SK-N-SH treated with all-trans-retinoic acid at 6 μM for 48 hours (cell line): ENCODE results near the gene SMAD6.

Experiments used
- ATAC-seq: fragments of 200-7000 bp; cut with Tn5 transposase; 3 replicates; pipeline ENCODE4 v1.9.1; 2020; ENCODE audit warnings: mild to moderate bottlenecking, moderate library complexity
- ARNTL ChIP-seq: fragments of 450-650 bp; formaldehyde crosslinking; IDR thresholded peaks from 2 replicates; pipeline ENCODE4 v1.5.0; 2020; ENCODE audit warnings: low read depth, mild to moderate bottlenecking, moderate library complexity, borderline replicate concordance
- CSDC2 ChIP-seq: fragments of 250-450 bp; sonication (Bioruptor Pico); IDR thresholded peaks from 2 replicates; pipeline ENCODE4 v1.5.0; 2020; ENCODE audit warnings: mild to moderate bottlenecking, moderate library complexity
- ESRRG ChIP-seq: fragments of 250-450 bp; sonication (Bioruptor Pico); IDR thresholded peaks from 2 replicates; pipeline ENCODE4 v1.6.1; 2021; ENCODE audit warnings: mild to moderate bottlenecking
- GLIS3 ChIP-seq: fragments of 250-450 bp; sonication (Bioruptor Pico); IDR thresholded peaks from 2 replicates; pipeline ENCODE4 v1.5.0; 2020; ENCODE audit warnings: mild to moderate bottlenecking, moderate library complexity
- ISL1 ChIP-seq: fragments of 250-450 bp; sonication (Bioruptor Pico); IDR thresholded peaks from 2 replicates; pipeline ENCODE4 v2.1.2; 2022; ENCODE audit warnings: mild to moderate bottlenecking, moderate library complexity
- OSR1 ChIP-seq: fragments of 250-450 bp; sonication (Bioruptor Pico); IDR thresholded peaks from 2 replicates; pipeline ENCODE4 v1.8.0; 2022; ENCODE audit warnings: moderate library complexity, mild to moderate bottlenecking, inconsistent platforms
- RARB ChIP-seq: fragments of 250-450 bp; sonication (Bioruptor Pico); IDR thresholded peaks from 2 replicates; pipeline ENCODE4 v1.8.0; 2021; ENCODE audit warnings: mild to moderate bottlenecking, moderate library complexity
- SNAI2 ChIP-seq: fragments of 250-450 bp; sonication (Bioruptor Pico); IDR thresholded peaks from 2 replicates; pipeline ENCODE4 v1.5.0; 2020; ENCODE audit warnings: mild to moderate bottlenecking, moderate library complexity
- TCF4 ChIP-seq: fragments of 250-450 bp; sonication (Bioruptor Pico); IDR thresholded peaks from 2 replicates; pipeline ENCODE4 v1.8.0; 2021; ENCODE audit warnings: mild to moderate bottlenecking, moderate library complexity, borderline replicate concordance
- TOX ChIP-seq: fragments of 250-450 bp; sonication (Bioruptor Pico); IDR thresholded peaks from 2 replicates; pipeline ENCODE4 v1.8.0; 2021; ENCODE audit warnings: mild to moderate bottlenecking, moderate library complexity, borderline replicate concordance
- ZC3H10 ChIP-seq: fragments of 250-450 bp; sonication (Bioruptor Pico); IDR thresholded peaks from 2 replicates; pipeline ENCODE4 v1.5.1; 2021; ENCODE audit warnings: mild to moderate bottlenecking, moderate library complexity
- ZFP3 ChIP-seq: fragments of 250-450 bp; sonication (Bioruptor Pico); IDR thresholded peaks from 2 replicates; pipeline ENCODE4 v1.5.0; 2020; ENCODE audit warnings: mild to moderate bottlenecking, moderate library complexity
- ZFP30 ChIP-seq: fragments of 450-650 bp; formaldehyde crosslinking; IDR thresholded peaks from 2 replicates; pipeline ENCODE4 v1.5.0; 2022; ENCODE audit warnings: mild to moderate bottlenecking, moderate library complexity
- ZNF70 ChIP-seq: fragments of 450-650 bp; formaldehyde crosslinking; IDR thresholded peaks from 2 replicates; pipeline ENCODE4 v1.5.0; 2020; ENCODE audit warnings: mild to moderate bottlenecking, moderate library complexity
- ZNF8 ChIP-seq: fragments of 450-650 bp; formaldehyde crosslinking; IDR thresholded peaks from 2 replicates; pipeline ENCODE4 v1.5.0; 2020; ENCODE audit warnings: mild to moderate bottlenecking, moderate library complexity
- TF ChIP-seq, protein P1 (sequence below): fragments of 250-450 bp; sonication (Bioruptor Pico); IDR thresholded peaks from 2 replicates; pipeline ENCODE4 v1.8.0; 2020; ENCODE audit warnings: mild to moderate bottlenecking, moderate library complexity, borderline replicate concordance
- TF ChIP-seq, protein P2 (sequence below): fragments of 250-450 bp; sonication (Bioruptor Pico); IDR thresholded peaks from 2 replicates; pipeline ENCODE4 v1.5.1; 2021; ENCODE audit warnings: mild to moderate bottlenecking, moderate library complexity
- TF ChIP-seq, protein P3 (sequence below): fragments of 250-450 bp; sonication (Bioruptor Pico); IDR thresholded peaks from 2 replicates; pipeline ENCODE4 v1.5.1; 2020; ENCODE audit warnings: low read depth, mild to moderate bottlenecking, moderate library complexity
- TF ChIP-seq, protein P4 (sequence below): fragments of 250-450 bp; sonication (Bioruptor Pico); IDR thresholded peaks from 2 replicates; pipeline ENCODE4 v1.5.0; 2020; ENCODE audit warnings: mild to moderate bottlenecking, moderate library complexity
- TF ChIP-seq, protein P5 (sequence below): fragments of 250-450 bp; sonication (Bioruptor Pico); IDR thresholded peaks from 2 replicates; pipeline ENCODE4 v1.8.0; 2021; ENCODE audit warnings: low read depth, mild to moderate bottlenecking, moderate library complexity, borderline replicate concordance

The SMAD6 gene

DNA sequence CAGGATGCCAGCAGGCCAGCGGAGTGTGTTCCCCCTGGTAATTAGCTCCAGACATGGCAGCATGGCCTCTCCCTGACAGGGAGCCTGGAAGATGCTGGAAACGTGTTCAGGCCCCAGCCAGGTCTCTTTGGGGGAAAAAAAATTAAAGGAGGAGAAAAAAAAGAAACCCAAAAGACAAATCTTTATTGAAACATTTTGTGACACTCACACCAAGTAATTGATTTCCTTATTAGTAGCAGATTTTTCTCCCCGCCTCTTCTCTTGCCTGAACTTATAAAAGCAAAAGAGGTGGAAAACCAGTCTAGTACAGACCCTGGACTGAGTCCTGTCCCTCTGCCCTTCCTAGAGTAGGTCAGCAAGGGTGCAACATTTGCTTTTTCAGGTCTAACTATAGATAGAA lies 42.7 kb upstream of the SMAD6 start (continued):
- TF ChIP-seq, protein P1, sequence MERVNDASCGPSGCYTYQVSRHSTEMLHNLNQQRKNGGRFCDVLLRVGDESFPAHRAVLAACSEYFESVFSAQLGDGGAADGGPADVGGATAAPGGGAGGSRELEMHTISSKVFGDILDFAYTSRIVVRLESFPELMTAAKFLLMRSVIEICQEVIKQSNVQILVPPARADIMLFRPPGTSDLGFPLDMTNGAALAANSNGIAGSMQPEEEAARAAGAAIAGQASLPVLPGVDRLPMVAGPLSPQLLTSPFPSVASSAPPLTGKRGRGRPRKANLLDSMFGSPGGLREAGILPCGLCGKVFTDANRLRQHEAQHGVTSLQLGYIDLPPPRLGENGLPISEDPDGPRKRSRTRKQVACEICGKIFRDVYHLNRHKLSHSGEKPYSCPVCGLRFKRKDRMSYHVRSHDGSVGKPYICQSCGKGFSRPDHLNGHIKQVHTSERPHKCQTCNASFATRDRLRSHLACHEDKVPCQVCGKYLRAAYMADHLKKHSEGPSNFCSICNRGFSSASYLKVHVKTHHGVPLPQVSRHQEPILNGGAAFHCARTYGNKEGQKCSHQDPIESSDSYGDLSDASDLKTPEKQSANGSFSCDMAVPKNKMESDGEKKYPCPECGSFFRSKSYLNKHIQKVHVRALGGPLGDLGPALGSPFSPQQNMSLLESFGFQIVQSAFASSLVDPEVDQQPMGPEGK (CRISPR knock-in tag), result no peak
- no peak for TF ChIP-seq TOX

DNA sequence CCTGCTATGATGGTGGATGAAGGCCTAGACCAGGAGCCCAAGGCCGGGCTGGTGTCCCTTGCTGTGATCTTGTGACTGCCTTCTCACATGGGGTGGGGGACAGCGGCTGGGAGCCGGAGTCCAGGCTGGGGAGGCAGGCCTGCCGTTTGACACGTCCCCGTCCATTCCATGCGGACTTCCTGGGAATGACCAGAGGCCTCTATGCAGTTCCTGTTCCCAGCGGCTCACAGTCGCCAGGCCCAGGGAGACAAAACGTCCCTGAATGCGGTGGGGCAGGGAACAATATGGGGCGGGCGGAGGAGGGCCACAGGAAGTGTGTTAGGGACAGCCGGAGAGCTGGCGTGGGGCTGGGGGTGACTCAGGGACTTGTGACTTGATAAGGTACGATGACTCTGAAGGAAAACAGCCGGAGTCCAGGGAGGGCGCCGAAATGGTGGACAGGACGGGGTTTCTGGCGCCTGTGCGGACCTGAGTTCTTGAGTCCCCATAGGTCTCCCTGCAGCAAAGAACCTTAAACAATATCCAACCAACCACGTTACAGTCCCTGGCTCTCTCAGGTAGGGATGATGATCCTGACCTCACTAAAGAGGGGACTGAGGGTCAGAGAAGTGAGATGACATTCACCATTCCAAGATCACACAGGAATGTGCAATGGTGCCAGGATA lies 40.5 kb upstream of the SMAD6 start:
- TF ChIP-seq ZC3H10 (CRISPR knock-in tag), result no peak
- TF ChIP-seq, protein P2, sequence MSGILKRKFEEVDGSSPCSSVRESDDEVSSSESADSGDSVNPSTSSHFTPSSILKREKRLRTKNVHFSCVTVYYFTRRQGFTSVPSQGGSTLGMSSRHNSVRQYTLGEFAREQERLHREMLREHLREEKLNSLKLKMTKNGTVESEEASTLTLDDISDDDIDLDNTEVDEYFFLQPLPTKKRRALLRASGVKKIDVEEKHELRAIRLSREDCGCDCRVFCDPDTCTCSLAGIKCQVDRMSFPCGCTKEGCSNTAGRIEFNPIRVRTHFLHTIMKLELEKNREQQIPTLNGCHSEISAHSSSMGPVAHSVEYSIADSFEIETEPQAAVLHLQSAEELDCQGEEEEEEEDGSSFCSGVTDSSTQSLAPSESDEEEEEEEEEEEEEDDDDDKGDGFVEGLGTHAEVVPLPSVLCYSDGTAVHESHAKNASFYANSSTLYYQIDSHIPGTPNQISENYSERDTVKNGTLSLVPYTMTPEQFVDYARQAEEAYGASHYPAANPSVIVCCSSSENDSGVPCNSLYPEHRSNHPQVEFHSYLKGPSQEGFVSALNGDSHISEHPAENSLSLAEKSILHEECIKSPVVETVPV, result no peak
- no peak for TF ChIP-seq ISL1 (CRISPR knock-in tag)
- no peak for TF ChIP-seq TOX
- TF ChIP-seq GLIS3 (CRISPR knock-in tag), result no peak
- no peak for TF ChIP-seq ZNF70 (CRISPR knock-in tag)
- no peak for TF ChIP-seq ESRRG
- TF ChIP-seq, protein P3, sequence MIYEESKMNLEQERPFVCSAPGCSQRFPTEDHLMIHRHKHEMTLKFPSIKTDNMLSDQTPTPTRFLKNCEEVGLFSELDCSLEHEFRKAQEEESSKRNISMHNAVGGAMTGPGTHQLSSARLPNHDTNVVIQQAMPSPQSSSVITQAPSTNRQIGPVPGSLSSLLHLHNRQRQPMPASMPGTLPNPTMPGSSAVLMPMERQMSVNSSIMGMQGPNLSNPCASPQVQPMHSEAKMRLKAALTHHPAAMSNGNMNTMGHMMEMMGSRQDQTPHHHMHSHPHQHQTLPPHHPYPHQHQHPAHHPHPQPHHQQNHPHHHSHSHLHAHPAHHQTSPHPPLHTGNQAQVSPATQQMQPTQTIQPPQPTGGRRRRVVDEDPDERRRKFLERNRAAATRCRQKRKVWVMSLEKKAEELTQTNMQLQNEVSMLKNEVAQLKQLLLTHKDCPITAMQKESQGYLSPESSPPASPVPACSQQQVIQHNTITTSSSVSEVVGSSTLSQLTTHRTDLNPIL (CRISPR knock-in tag), result no peak
- no peak for TF ChIP-seq ZFP3 (CRISPR knock-in tag)
- no peak for TF ChIP-seq ARNTL (CRISPR knock-in tag)
- TF ChIP-seq, protein P4, sequence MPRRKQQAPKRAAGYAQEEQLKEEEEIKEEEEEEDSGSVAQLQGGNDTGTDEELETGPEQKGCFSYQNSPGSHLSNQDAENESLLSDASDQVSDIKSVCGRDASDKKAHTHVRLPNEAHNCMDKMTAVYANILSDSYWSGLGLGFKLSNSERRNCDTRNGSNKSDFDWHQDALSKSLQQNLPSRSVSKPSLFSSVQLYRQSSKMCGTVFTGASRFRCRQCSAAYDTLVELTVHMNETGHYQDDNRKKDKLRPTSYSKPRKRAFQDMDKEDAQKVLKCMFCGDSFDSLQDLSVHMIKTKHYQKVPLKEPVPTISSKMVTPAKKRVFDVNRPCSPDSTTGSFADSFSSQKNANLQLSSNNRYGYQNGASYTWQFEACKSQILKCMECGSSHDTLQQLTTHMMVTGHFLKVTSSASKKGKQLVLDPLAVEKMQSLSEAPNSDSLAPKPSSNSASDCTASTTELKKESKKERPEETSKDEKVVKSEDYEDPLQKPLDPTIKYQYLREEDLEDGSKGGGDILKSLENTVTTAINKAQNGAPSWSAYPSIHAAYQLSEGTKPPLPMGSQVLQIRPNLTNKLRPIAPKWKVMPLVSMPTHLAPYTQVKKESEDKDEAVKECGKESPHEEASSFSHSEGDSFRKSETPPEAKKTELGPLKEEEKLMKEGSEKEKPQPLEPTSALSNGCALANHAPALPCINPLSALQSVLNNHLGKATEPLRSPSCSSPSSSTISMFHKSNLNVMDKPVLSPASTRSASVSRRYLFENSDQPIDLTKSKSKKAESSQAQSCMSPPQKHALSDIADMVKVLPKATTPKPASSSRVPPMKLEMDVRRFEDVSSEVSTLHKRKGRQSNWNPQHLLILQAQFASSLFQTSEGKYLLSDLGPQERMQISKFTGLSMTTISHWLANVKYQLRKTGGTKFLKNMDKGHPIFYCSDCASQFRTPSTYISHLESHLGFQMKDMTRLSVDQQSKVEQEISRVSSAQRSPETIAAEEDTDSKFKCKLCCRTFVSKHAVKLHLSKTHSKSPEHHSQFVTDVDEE, result no peak
- TF ChIP-seq OSR1 (CRISPR knock-in tag), result no peak
- no peak for TF ChIP-seq RARB
- TF ChIP-seq, protein P5, sequence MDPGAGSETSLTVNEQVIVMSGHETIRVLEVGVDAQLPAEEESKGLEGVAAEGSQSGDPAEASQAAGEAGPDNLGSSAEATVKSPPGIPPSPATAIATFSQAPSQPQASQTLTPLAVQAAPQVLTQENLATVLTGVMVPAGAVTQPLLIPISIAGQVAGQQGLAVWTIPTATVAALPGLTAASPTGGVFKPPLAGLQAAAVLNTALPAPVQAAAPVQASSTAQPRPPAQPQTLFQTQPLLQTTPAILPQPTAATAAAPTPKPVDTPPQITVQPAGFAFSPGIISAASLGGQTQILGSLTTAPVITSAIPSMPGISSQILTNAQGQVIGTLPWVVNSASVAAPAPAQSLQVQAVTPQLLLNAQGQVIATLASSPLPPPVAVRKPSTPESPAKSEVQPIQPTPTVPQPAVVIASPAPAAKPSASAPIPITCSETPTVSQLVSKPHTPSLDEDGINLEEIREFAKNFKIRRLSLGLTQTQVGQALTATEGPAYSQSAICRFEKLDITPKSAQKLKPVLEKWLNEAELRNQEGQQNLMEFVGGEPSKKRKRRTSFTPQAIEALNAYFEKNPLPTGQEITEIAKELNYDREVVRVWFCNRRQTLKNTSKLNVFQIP (CRISPR knock-in tag), result no peak
- TF ChIP-seq, protein P1 (CRISPR knock-in tag), result no peak
- TF ChIP-seq TCF4 (CRISPR knock-in tag), result no peak
- TF ChIP-seq CSDC2 (CRISPR knock-in tag), result no peak

DNA sequence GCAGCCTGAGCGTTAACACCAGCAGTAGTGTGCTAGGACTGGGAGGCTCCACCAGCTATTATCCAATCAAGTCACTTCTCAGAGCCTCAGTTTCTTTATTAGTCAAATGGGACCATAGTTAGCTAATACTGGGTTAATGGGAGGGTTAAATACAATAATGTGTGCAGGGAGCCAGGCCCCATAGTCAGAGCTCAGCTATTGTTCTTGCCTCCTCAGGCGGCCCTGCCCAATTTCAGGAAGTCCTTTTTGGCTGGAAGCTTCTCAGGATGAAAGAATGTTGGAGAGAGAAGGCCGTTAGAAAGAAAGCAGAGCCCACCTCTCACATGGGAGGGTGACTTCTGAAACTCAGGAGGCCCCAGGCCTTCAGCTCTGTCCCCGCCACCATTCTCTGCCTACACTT lies 39.5 kb upstream of the SMAD6 start:
- no peak for ATAC-seq

More for the DNA sequence above, 40.5 kb upstream of the SMAD6 start:
- ATAC-seq, result no peak

More for the DNA sequence above, 39.5 kb upstream of the SMAD6 start:
- TF ChIP-seq ZFP3 (CRISPR knock-in tag), result no peak
- TF ChIP-seq GLIS3 (CRISPR knock-in tag), result no peak
- TF ChIP-seq, protein P2, result no peak
- TF ChIP-seq CSDC2 (CRISPR knock-in tag), result no peak
- TF ChIP-seq SNAI2 (CRISPR knock-in tag), result no peak
- TF ChIP-seq ZNF70 (CRISPR knock-in tag), result no peak
- TF ChIP-seq ZNF8 (CRISPR knock-in tag), result no peak
- no peak for TF ChIP-seq ZFP30 (CRISPR knock-in tag)
